ENCODE measurements around the gene HYAL1.

HYAL1 gene

GRCh38 chr3:50303013-50303815 is at the start of gene HYAL1:
Gene HYAL1, minus strand, starts transcription at chr3:50303574. Its CDS starts 618 bp downstream, at chr3:50302956.
- DNase-seq, result no peak

GRCh38 chr3:50352781-50353180 is 49.4 kb upstream of the HYAL1 start:
- peak; percentile 4 for DNase-seq

- DNase-seq, result no peak
Measured at GRCh38 chr3:50351323-50351697, 47.9 kb upstream of the HYAL1 start.

GRCh38 chr3:50350527-50351322 is 47.4 kb upstream of the HYAL1 start, which contains the start of the genes CYB561D2 and NPRL2:
Gene CYB561D2, plus strand, starts transcription at chr3:50350862. Its CDS starts 572 bp downstream, at chr3:50351434.
Gene NPRL2, minus strand, starts transcription at chr3:50350775. Its CDS starts 123 bp downstream, at chr3:50350652.
- peak; percentile 94 for DNase-seq

- DNase-seq, result no peak
Measured at GRCh38 chr3:50350213-50350526, 46.8 kb upstream of the HYAL1 start.

- peak; percentile 71 for DNase-seq
Measured at GRCh38 chr3:50347187-50347813, 43.9 kb upstream of the HYAL1 start.

- peak; percentile 78 for DNase-seq
Measured at GRCh38 chr3:50345586-50346234, 42.3 kb upstream of the HYAL1 start, which contains the start of gene ZMYND10. Gene ZMYND10, minus strand, starts transcription at chr3:50345732. Its CDS starts 153 bp downstream, at chr3:50345579.

- DNase-seq, result no peak
Measured at GRCh38 chr3:50345008-50345407, 41.6 kb upstream of the HYAL1 start.

GRCh38 chr3:50342813-50343633 is 39.6 kb upstream of the HYAL1 start:
- no peak for DNase-seq

- DNase-seq, result no peak
Measured at GRCh38 chr3:50341996-50342650, 38.7 kb upstream of the HYAL1 start.

- no peak for DNase-seq
Measured at GRCh38 chr3:50341537-50341936, 38.2 kb upstream of the HYAL1 start.

GRCh38 chr3:50340448-50341329 is 37.3 kb upstream of the HYAL1 start, which contains the start of gene RASSF1:
Gene RASSF1, minus strand, starts transcription at chr3:50340836. Its CDS starts 31 bp downstream, at chr3:50340805.
- no peak for DNase-seq

GRCh38 chr3:50340147-50340447 is 36.7 kb upstream of the HYAL1 start:
- no peak for DNase-seq

- DNase-seq, result no peak
Measured at GRCh38 chr3:50339485-50340146, 36.2 kb upstream of the HYAL1 start.

GRCh38 chr3:50338965-50339364 is 35.6 kb upstream of the HYAL1 start:
- DNase-seq, result no peak

- DNase-seq, result peak; percentile 98
Measured at GRCh38 chr3:50337175-50337861, 33.9 kb upstream of the HYAL1 start.

- peak; percentile 40 for DNase-seq
Measured at GRCh38 chr3:50336452-50337174, 33.2 kb upstream of the HYAL1 start.

- no peak for DNase-seq
Measured at GRCh38 chr3:50334339-50335075, 31.1 kb upstream of the HYAL1 start.
